HG03521 (cell line): ENCODE data around the gene CNBD2.
A peak's percentile ranks its signal among the peaks of the same experiment; 100 is the strongest.
"Not testable (repeated sequence)": the region's sequence is repeated elsewhere in the genome, so short reads cannot be mapped to it uniquely, and the experiment has no call there.

Experiments used
- ATAC-seq: cut with Tn5 transposase; IDR thresholded peaks from one replicate; pipeline ENCODE4 v1.9.1; 2021; ENCODE audit warnings: mild to moderate bottlenecking, moderate library complexity; ENCODE audit not compliant: unreplicated experiment

Gene CNBD2

GRCh38 chr20:36060676-36061075 lies 92.3 kb downstream of the CNBD2 start:
- ATAC-seq = no peak

GRCh38 chr20:36061754-36062153 lies 93.4 kb downstream of the CNBD2 start:
- no peak for ATAC-seq

DNA sequence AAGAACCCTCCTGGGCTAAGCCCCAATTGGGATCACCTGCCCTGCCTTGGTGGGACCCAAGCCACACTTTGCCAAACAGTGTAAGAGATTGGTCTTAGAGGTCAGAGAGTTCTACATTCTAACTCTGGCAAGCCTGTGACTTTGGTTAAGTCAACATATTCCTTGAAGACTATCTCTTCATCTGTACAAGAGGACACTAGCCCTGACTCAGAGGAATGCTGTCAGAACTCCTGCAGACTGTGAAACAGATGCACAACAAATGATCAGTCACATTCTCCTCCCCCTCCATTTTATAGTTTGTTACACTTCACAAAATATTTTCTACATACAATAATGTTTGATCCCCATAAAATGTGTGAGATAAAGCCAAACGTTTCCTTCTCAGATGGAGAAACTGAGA lies 94.4 kb downstream of the CNBD2 start:
- ATAC-seq = no peak

DNA sequence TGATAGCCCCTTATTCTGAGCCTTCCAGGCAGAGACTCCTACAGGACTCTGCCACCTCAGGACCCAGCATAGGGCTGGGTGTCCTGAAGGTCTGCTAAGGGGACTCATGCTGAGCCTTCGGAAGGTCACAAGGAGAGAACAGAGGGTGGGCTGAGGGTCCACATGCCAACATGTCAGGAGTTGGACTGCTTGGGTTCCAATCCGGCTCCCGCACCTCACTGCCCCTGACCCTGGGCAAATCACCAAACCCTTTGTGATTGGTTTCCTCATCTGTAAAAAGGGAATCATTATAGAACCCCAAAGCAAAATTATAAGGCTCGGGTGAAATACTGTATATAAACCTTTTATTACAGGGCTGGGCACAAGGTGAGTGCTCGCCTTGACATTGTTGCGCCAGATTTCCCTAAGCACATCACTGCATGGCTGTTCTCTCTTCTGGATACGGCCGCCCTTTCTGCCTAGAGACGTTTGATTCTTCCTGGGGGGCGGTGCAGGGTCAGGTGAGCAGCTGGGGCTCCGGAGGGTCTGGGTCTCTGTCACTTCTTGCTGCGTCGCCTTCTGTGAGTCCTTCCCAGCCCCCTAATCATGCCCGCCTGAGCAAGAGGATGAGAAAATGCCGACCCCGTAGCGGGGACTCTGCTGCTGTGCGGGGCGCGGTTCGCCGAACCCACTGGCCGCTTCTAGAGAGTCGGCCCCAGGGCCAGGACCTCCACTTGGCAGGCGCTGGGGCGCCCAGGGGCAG lies 95.7 kb downstream of the CNBD2 start:
- no peak for ATAC-seq

DNA sequence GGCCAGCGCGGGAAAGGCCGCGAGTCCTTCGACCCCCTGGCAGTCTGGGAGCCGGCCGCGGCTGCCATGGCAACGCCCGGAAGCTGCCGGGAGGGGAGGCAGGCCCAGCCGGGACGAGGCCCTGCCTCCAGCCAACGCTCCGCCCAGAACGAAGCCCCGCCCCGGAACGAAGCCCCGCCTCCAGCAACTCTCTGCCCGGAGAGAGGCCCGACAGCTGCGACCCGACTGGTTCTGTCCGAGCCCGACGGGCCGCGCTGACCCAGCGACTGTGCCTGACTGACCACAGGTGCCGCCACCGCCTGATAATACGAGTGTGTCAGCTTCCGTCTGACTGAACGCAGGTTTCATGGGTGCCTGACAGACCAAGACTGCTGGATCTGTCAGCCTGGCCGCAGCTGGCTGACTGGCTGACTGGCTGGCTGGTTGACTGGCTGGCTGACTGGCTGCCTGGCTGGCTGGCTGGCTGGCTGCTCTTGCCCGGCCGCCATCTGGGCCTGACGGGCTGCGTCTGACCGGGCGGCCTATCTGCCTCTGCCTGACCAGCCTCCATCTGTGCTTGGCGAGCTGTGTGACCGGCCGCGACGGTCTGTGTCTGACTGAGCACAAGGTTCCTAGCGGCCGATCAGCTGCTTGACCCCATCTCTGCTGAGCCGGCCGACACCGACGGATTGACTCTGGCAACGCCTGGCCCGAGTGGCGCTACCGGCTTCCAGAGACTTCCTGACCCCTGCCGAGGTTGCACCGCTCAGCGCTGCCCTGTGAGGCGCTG lies 96.5 kb downstream of the CNBD2 start:
- ATAC-seq = peak; percentile 89

GRCh38 chr20:36065427-36065998 lies 97.1 kb downstream of the CNBD2 start:
- no peak for ATAC-seq

- ATAC-seq = no peak
Measured at GRCh38 chr20:36066777-36067176, 98.4 kb downstream of the CNBD2 start.

- not testable (repeated sequence) for ATAC-seq
Measured at GRCh38 chr20:36068526-36068925, 100.1 kb downstream of the CNBD2 start.

- ATAC-seq = no peak
Measured at GRCh38 chr20:36070451-36070850, 102.1 kb downstream of the CNBD2 start.

- ATAC-seq = no peak
Measured at GRCh38 chr20:36071848-36072247, 103.5 kb downstream of the CNBD2 start.

DNA sequence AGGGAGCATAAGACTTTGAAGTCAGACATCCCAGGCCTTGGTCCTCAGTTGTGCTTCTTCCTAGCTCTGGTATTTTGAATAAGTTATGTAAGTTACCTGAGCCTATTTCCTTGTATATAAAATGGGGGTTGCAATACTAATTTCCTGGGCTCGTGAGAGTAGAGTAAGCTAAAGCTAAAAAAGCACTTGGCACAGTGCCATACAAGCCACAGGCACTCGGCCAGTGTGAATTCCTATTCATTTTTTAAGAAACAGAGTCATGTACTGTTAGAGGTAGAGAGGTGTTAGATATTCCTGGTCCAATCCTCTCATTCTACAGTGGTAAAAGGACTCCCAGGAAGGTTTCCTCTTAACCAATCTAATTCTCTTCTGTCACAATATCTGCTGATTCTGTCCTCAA lies 106.6 kb downstream of the CNBD2 start:
- ATAC-seq = no peak

- ATAC-seq = not testable (repeated sequence)
Measured at GRCh38 chr20:36077762-36078161, 109.4 kb downstream of the CNBD2 start.

DNA sequence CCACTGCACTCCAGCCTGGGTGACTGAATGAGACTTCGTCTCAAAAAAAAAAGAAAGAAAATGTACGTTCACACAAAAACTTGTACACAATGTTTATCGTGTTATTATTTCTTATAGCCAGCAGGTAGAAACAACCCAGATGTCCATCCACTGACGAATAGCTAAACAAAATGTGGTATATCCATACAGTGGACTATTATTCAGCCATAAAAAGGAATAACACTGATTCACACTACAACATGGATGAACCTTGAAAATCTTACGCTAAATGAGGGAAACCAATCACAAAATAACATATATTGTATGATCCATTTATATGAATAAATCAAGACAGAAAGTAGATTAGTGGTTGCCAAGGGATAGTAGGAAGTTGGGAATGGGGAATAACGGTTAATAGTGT lies 111.1 kb downstream of the CNBD2 start:
- no peak for ATAC-seq

- not testable (repeated sequence) for ATAC-seq
Measured at GRCh38 chr20:36079984-36080383, 111.6 kb downstream of the CNBD2 start.
